Stimulated activated CD8-positive, alpha-beta memory T cell treated with anti-CD3 and anti-CD28 coated beads, Interleukin-4, amount 100 ng/mL, for 24 hours (primary cell): ENCODE data around the gene ATG16L1.

Experiments
- DNase-seq: peaks from one replicate; pipeline ENCODE4 v3.0.0-alpha.2; 2020; ENCODE audit warnings: low read depth

ATG16L1 gene

GRCh38 chr2:233227346-233227978 lies 24.0 kb upstream of the ATG16L1 start:
- DNase-seq, result no peak

GRCh38 chr2:233228376-233228775 lies 23.1 kb upstream of the ATG16L1 start:
- no peak for DNase-seq

GRCh38 chr2:233233618-233234230 lies 17.7 kb upstream of the ATG16L1 start:
- DNase-seq, result no peak

- no peak for DNase-seq
These were observed 17.2 kb upstream of the ATG16L1 start for GRCh38 chr2:233234264-233234663.

- DNase-seq, result no peak
These were observed 16.5 kb upstream of the ATG16L1 start for GRCh38 chr2:233234996-233235395.

- DNase-seq, result no peak
These were observed 15.5 kb upstream of the ATG16L1 start for GRCh38 chr2:233235977-233236376.

GRCh38 chr2:233236820-233237589 lies 14.5 kb upstream of the ATG16L1 start:
- DNase-seq, result no peak

- no peak for DNase-seq
These were observed 10.6 kb upstream of the ATG16L1 start for GRCh38 chr2:233240897-233241296.

- no peak for DNase-seq
These were observed 9.7 kb upstream of the ATG16L1 start for GRCh38 chr2:233241803-233242202.

GRCh38 chr2:233242231-233242927 lies 9.1 kb upstream of the ATG16L1 start:
- DNase-seq, result no peak

GRCh38 chr2:233243348-233243747 lies 8.1 kb upstream of the ATG16L1 start:
- DNase-seq, result no peak

- DNase-seq, result no peak
These were observed 6.7 kb upstream of the ATG16L1 start for GRCh38 chr2:233244818-233245217.

GRCh38 chr2:233245406-233245805 lies 6.1 kb upstream of the ATG16L1 start:
- no peak for DNase-seq

- no peak for DNase-seq
These were observed 4.4 kb upstream of the ATG16L1 start for GRCh38 chr2:233247116-233247515.

- DNase-seq, result peak; percentile 16
These were observed 3.7 kb upstream of the ATG16L1 start for GRCh38 chr2:233247744-233248143.

GRCh38 chr2:233248999-233249398 lies 2.5 kb upstream of the ATG16L1 start:
- no peak for DNase-seq

- DNase-seq, result no peak
These were observed 905 bp upstream of the ATG16L1 start for GRCh38 chr2:233250568-233250967.

GRCh38 chr2:233250985-233251305 lies 528 bp upstream of the ATG16L1 start:
- no peak for DNase-seq

GRCh38 chr2:233252227-233252626 lies 754 bp downstream of the ATG16L1 start:
- no peak for DNase-seq

GRCh38 chr2:233255151-233255550 lies 3.7 kb downstream of the ATG16L1 start:
- DNase-seq, result no peak

GRCh38 chr2:233256048-233256447 lies 4.6 kb downstream of the ATG16L1 start:
- no peak for DNase-seq

GRCh38 chr2:233258211-233258610 lies 6.7 kb downstream of the ATG16L1 start:
- no peak for DNase-seq

GRCh38 chr2:233259730-233260129 lies 8.3 kb downstream of the ATG16L1 start:
- DNase-seq, result no peak
